GM19240 (cell line): Measurements from ENCODE around the gene ABCB8.

Source experiments
- DNase-seq: peaks from one replicate; pipeline ENCODE4 v3.0.0; 2011; ENCODE audit warnings: low spot score; ENCODE audit not compliant: insufficient read length

The ABCB8 gene

GRCh38 chr7:151070574-151070960, 42.3 kb downstream of the ABCB8 start:
- DNase-seq, result no peak

- DNase-seq, result no peak
Measured at GRCh38 chr7:151071032-151071866, 43.0 kb downstream of the ABCB8 start.

- DNase-seq, result no peak
Measured at GRCh38 chr7:151073990-151074389, 45.7 kb downstream of the ABCB8 start.

GRCh38 chr7:151074817-151075661, 46.8 kb downstream of the ABCB8 start:
- DNase-seq, result no peak

GRCh38 chr7:151075662-151075971, 47.4 kb downstream of the ABCB8 start:
- no peak for DNase-seq

- no peak for DNase-seq
Measured at GRCh38 chr7:151075978-151076426, 47.8 kb downstream of the ABCB8 start.

GRCh38 chr7:151076863-151077704, 48.8 kb downstream of the ABCB8 start:
- no peak for DNase-seq

GRCh38 chr7:151077705-151078232, 49.5 kb downstream of the ABCB8 start:
- DNase-seq, result no peak

GRCh38 chr7:151078233-151079040, 50.2 kb downstream of the ABCB8 start:
- DNase-seq, result no peak

GRCh38 chr7:151079199-151079910, 51.1 kb downstream of the ABCB8 start:
- no peak for DNase-seq

- DNase-seq, result no peak
Measured at GRCh38 chr7:151080067-151080521, 51.8 kb downstream of the ABCB8 start.

GRCh38 chr7:151080522-151081169, 52.4 kb downstream of the ABCB8 start, which contains the start of gene FASTK:
FASTK (minus strand) TSS chr7:151080809; CDS start chr7:151080766, 43 bp downstream.
- DNase-seq, result peak; percentile 97

- DNase-seq, result no peak
Measured at GRCh38 chr7:151081170-151082101, 53.2 kb downstream of the ABCB8 start.

- no peak for DNase-seq
Measured at GRCh38 chr7:151082141-151083070, 54.2 kb downstream of the ABCB8 start.

GRCh38 chr7:151083071-151083823, 55.0 kb downstream of the ABCB8 start, which contains the start of gene TMUB1:
TMUB1 (minus strand) TSS chr7:151083493; CDS start chr7:151082563, 930 bp downstream.
- DNase-seq, result peak; percentile 70

- DNase-seq, result no peak
Measured at GRCh38 chr7:151083824-151084160, 55.5 kb downstream of the ABCB8 start.
